Measurements from ENCODE around the gene TMPRSS7.

Gene TMPRSS7, protein sequence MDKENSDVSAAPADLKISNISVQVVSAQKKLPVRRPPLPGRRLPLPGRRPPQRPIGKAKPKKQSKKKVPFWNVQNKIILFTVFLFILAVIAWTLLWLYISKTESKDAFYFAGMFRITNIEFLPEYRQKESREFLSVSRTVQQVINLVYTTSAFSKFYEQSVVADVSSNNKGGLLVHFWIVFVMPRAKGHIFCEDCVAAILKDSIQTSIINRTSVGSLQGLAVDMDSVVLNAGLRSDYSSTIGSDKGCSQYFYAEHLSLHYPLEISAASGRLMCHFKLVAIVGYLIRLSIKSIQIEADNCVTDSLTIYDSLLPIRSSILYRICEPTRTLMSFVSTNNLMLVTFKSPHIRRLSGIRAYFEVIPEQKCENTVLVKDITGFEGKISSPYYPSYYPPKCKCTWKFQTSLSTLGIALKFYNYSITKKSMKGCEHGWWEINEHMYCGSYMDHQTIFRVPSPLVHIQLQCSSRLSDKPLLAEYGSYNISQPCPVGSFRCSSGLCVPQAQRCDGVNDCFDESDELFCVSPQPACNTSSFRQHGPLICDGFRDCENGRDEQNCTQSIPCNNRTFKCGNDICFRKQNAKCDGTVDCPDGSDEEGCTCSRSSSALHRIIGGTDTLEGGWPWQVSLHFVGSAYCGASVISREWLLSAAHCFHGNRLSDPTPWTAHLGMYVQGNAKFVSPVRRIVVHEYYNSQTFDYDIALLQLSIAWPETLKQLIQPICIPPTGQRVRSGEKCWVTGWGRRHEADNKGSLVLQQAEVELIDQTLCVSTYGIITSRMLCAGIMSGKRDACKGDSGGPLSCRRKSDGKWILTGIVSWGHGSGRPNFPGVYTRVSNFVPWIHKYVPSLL

DNA sequence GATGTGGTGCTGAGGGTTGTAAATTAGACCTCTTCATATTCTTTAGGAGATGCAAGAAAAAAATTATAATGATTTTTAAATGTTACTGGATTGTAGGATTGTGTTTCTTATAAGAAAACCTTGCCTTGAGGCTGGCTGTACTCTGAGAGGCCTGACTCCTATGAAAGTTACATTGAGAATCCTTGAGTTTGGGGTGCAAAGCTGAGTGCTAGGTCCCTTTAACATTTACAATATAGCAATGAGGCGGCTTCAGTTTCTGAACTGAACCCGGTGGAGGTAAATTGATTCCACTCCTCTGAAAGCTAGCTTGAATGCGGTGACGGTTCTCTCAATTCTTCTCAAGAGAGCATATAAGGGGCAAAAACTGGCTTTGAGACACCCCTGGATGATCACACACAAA, at the start of gene TMPRSS7:
TSS of gene TMPRSS7 (plus strand) at position 301 of the 400 bp plus-strand sequence. CDS start 110 bp downstream, outside the sequence.
- DNase-seq (ENCODE audit: low spot score) = no peak

DNA sequence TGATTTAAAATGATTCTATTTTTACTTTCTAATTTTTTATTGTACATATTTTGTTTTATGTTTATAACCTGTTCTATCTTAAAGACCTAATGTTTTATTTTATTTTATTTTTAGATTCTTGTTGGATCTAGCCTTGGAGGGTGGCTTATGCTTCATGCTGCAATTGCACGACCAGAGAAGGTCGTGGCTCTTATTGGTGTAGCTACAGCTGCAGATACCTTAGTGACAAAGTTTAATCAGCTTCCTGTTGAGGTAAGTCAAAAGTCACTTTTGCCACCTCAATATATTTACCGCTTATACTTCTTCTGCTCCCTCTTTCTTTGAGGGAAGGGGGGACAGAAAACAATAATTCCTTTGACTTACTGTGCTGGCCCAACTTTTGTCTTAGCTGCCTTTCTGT, 47.7 kb upstream of the TMPRSS7 start:
- no peak for DNase-seq (ENCODE audit: low spot score)

DNA sequence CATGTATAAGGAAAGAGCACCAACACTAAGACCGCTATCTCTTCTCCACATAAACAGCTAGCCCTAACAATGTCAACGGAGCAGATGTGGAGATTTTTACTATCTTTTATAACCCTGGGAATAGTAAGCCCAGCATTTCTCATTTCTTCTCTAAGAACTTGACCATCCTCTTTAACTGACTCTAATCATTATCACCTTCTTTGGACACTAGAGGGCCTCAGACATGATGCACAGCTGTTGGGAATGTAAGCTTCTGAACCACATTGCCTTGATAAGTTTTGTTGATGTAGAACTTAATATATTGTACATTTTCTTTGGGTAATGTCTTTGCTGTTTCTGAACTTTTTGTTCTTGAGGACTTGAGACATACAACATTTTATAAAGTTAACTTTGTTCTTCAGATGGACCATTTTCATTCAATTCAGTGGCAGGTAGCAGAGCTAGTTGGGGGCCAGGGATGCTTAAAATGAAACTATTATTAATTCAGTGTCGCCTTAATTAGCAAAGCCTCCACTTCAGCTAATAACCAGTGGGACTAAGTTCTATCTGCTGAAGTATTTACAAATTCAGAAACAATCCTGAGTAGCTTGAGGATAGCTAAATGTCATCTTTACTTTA, 45.4 kb upstream of the TMPRSS7 start:
- peak; percentile 53 for DNase-seq (ENCODE audit: low spot score)

DNA sequence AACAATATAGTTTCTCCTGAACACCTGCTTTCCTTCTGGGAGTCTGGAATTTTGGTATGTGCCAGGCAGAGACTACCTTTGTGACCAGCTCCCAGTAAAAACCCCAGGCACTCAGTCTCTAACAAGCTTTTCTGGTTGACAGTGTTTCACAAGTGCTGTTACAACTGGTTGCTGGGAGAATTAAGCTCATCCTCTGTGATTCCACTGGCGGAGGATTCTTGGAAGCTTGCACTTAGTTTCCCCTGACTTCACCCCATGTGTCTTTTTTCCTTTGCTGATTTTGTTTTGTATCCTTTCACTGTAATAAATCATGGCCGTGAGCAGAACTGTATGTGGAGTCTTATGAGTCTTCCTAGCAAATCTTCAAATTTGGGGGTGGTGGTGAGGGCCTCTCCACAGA, 41.5 kb upstream of the TMPRSS7 start:
- no peak for DNase-seq (ENCODE audit: low spot score)

DNA sequence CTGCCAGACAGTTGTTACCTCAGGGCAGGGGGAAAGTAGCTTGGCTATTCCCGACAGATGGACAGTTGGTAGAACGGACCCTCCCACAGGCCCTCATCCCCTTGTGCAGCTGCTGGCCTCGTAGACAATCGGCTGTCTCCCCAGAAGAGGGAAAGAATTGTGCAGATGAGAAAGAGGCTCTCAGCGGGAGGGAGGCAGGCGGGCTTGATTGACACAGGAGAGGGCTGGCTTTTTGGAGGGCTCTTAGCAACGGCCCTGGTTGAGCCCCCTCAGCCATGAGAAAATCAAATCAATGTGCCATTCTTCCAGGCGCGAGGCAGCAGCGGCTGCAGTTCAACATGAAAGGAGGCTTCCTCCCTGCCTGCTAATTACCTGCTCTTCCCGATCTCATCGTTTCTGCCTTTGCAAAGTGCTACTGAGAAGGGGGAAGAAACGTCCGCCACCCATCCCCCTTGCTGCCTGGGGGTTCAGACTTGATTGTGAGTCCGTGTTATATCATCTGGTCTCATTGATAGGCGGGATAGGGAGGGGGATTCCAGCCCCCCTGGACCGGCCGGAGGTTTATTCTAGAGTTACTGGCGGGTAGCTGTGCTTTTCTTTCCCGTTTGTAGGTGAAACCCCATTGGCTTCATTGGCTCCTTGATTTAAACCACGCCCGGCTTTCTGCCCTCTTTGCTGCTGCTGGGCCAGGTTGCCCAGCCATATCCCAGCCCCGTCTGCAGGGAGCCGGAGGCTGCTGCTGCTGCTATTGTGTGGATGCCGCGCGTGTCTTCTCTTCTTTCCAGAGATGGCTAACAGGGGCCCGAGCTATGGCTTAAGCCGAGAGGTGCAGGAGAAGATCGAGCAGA, 35.7 kb upstream of the TMPRSS7 start, which contains the start of gene TAGLN3:
TSS of gene TAGLN3 (plus strand) at position 287 of the 848 bp plus-strand sequence. CDS start at position 788, 501 bp downstream.
- DNase-seq (ENCODE audit: low spot score) = no peak

DNA sequence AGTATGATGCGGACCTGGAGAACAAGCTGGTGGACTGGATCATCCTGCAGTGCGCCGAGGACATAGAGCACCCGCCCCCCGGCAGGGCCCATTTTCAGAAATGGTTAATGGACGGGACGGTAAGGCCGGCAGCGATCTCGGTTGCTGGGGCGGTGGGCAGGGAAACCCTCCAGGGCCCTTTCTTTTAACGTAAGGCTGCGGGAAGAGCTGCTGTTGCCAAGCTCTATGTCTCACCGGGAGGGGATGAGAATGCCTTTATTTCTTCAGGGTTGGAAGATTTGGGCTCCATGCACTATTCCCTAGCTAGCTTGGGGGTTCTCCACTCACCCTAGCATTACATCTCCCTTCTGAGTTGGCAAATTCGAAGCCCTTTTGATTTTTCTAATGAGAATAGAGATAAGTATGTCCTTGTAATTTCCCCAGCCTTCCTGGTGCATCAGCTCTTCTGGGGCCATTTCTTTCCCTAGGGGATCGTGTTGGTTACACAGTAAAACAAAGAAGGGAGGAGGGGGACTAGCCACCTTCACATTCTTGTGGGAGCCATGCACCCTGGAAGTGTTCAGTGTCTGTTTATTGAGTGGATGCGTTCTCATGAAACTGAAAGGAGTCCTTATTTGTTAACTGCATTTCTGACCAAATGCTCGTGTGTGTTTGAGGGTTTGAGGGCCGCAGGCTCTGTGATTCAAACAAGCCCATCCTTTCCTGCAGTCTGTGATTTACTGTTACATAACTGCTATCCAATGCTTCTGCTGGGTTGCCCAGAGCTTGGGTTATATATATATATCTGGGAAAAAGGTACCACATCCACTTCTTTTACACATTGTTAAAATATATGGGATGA, 34.8 kb upstream of the TMPRSS7 start:
- no peak for DNase-seq (ENCODE audit: low spot score)

DNA sequence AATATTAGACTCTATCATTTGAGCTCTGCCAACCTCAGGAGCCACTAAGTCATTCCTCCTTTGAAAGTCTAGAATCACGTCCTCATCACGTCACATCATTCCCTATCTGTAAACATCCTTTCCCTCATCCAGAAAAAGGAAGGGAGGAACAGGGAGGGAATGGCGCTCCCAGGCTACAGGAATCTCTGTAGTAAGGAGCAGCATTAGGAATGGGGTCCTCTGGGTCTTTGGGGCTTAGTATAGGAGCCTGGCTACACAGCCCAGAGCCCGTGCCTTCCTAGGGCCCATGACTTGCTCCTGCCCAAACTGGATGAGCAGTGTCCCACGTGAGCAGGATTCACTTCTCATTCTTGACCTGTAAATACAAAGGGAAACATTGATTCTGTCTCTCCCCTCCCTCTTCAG, 34.2 kb upstream of the TMPRSS7 start:
- no peak for DNase-seq (ENCODE audit: low spot score)

DNA sequence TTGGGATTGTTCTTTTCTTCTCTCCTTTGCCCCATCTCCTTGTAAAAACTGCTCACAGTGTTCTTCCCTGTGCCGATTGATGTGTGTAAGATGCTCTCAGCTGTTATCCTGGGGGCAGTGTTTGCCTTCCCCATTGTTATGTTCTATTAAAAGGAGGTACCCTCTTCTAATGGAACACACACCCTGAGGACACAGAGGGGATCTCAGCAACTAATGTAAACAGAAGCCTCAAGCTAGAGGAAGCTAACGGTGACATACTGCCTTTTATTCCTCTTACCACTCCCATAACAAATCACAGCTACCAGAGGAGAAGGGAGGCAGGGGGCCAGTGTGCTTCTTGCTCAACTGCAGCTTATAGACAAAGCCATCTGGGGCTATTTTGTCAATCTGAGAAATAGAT, 33.6 kb upstream of the TMPRSS7 start:
- no peak for DNase-seq (ENCODE audit: low spot score)

DNA sequence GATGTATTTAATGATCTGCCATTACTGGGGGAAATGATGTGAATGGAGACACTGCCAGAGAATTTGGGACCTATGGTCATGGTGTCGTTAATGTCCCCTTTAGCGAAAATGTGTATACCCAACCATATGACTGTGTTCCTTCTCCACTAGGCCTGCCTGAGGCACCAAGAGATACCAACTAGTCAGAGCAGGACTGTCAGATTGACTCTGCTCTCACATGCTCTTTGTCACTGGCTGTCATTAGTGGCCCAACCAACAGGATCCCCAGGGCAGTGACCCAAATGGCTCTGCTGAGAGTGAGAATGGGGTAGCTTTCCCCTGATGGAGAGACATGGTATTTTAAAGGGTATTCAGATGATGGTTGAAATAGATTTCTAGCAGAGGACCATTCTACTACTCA, 33.0 kb upstream of the TMPRSS7 start:
- DNase-seq (ENCODE audit: low spot score) = no peak

DNA sequence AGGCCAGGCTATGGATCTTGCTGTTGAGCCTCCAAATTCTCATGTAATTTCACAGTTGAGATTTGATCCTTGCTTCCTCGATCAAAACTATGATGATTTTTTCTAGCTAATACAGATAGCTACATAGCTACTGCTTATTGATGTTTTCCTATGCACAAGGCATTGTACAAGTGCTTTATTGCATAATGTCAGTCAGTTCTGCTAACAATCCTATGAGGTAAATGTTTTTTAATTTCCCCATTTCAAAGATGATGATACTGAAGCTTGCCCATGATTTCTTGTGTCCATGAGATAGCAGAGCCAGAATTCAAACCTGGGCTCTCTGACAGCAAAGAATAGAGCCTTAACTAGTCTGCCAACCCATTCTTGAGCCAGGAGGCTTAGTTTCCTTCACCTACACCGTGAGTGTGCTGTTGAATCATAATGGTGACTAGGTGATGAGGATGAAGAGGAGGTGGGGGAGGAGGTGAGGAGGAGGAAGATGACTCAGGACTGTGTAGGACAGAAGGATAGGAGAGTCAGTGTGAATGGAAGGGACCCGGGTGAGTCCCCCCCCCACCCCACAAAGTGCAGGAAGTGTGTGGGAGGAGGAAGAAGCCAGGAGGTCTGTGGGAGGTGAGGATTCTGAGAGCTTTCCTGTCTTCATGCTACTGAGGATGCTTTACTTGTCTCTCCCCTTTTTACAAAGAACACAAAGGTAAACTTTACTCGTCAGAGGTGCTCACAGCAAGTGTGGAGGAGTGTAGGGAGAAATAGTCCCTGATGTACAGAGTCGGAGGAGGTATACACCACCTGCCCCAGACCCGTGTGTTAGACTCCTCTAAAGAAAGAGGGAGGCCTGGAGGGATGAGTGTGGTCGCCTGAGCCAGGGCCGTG, 32.2 kb upstream of the TMPRSS7 start:
- DNase-seq (ENCODE audit: low spot score) = no peak

DNA sequence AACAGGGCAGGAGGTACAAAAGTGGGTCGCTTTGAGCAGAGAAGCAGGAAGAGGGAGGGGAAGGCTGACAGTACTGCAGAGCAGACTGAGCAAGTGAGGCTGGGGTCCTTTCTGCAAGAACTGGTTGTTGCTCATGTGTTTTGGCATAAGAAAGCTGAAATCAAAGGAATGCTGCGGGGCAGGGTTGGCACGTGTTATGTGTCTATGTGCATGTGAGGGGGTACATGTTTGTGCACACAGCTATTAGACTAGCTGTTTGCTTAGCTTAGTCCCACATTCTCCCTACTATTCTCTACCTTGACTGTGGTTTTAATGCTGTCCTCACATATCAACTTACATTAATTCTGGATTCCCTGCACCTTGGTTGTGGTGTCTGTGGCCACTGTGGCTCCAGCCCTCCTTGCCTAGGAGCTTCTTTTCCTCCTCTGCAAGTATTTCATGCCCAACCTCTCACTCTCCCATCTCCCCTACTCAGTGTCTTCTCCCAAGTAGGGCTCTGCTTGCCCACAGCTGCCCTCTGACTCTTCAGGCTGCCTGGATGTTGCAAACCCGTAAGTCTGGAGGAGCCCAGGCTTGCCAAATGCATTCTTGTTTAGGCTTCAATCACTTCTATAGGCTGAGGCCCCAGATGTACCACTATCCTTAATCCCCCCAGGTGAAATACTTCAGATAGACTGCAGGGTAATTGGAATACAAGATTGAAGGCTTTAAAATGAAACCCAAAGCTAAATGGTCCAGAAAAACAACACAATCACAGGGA, 31.0 kb upstream of the TMPRSS7 start:
- no peak for DNase-seq (ENCODE audit: low spot score)

DNA sequence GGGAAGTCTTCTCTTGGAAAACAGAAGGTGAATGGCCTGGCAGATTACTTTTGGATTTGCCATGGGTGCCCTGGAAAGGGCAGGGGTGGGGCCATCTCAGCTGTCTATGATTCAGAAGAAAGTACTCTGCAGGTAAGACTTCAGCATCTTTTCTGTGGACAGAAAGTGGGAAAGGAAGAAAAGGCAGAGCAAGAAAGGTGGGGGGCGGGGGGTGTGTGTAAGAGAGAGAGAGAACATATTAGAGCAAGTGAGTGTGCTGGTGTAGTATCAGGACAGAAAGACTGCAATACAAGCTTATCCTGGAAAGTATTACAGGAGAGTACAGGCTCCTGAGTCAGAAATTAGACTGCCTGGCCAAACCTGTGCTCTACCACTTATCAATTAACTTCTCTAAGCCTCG, 30.3 kb upstream of the TMPRSS7 start:
- no peak for DNase-seq (ENCODE audit: low spot score)

DNA sequence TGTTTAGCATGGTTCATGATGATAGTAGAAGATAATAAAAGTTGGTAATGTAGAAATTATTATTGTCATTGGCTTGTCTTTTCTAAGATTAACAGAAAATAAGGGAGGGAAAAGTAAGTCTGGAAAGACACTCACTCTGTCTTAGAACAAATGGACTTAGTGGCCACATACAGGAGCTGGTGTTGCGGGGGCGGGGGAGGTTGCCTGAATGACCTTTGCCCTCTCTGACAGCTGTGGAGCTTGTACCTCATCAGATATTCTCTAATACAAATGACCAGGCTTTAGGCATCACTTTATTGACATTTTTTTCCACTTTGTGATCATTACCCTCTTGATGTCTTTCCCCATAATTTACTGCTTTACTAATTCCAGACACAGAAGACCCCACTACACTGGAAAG, 29.9 kb upstream of the TMPRSS7 start:
- no peak for DNase-seq (ENCODE audit: low spot score)

DNA sequence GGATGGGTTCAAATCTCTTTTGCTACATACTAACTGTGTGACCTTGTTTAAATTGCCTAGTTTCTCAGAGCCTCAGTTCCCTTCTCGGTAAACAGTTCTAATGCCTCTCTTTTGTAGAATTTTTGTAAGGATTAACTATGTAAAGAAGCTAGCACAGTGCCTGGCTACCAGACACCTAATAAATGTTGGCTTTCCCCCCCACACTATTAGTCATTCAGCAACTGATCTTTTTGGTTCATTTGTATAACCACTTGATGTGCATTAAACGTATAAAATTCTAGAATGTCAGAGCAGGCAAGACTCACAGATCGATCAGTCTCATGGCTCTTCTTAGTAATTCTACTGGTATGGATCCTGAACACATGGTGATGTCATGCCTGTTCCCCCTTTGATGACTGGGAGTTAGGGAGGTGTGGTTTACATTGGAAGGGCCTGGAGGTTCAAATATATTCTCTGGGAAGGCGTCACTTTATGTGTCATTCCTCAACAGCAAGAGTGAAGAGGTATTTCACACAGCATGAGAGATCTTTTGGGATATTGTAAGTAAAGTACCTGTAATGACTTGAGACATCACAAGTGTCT, 29.4 kb upstream of the TMPRSS7 start:
- no peak for DNase-seq (ENCODE audit: low spot score)

DNA sequence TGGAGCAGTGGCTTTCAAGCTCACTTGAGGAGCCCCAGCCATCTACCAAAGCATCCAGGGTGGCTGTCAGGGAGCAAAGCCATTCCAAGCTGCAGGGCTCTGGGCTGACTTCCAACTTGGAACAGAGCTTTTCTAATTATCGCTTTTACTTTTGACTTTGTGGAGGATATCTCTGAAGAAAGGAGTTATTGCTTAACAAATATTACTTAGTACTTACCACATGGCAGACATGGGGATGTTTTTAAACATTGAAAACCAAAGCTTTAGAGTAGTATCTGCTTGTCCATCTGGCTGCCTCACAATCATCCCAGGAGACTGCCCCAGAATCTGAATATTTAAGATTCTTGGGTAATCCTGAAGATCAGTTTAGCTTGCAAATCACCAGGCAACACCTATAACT, 26.9 kb upstream of the TMPRSS7 start:
- no peak for DNase-seq (ENCODE audit: low spot score)

DNA sequence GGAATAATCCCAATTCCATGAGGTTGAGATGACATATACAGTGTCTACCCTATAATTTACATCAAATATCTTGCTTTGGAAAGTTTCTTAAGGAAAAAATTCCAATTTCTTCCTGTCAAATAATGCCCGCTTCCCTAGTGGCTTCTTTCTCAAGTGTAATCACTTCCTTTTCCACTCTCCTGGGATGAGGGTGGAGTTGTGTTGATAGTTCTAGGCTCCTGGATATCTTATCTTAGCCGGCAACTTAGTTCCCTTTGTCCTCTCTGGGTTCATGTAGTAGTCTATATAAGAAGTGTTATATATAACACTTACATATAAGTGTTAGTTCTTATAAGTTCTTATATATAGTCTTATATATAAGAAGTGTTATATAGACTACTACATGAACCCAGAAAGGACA, 24.9 kb upstream of the TMPRSS7 start:
- no peak for DNase-seq (ENCODE audit: low spot score)

DNA sequence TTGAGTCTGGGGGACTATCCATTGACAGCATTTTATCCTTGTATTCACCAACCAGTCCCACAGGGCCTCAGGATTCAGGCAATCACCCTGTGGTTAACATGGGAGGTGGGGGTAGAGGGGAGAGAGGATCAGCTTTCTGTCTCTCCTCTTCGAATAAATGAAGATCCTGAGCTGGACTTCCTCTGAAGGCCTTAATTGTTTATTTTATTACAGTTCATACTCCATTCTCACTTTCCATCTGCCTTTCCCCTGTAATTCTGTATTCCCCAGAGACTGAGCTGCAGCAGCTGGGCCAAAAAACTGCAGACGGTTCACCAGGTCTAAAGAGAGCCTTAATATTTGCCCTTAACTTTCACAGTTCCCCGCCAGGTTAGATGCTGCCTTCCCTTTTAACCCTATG, 23.9 kb upstream of the TMPRSS7 start:
- no peak for DNase-seq (ENCODE audit: low spot score)

DNA sequence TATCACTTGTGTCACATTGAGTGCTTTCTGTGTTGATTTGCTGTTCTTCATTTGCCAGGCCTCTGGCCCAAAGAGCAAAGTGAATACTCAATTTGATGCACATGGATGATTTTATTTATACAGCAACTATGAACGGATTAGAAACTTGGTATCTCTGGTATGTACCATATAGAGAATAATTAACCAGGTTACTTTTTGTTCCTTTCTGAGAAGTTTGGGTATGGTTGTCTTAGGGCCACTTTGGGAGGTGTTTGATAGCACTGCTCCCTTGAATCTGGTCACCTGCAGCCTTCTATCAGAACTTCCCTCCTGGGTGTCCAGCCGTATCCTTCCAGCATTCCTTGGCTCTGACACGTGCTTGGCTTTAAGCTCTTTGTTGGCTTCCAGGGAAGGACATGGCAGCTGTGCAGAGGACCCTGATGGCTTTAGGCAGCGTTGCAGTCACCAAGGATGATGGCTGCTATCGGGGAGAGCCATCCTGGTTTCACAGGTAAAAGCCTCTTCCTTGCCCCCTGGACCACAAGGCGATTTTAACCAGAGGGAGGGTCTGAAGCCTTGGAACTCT, 23.1 kb upstream of the TMPRSS7 start:
- no peak for DNase-seq (ENCODE audit: low spot score)

All from COLO829 (cell line).